ENCODE data around the gene KLHL26.
"Not testable (repeated sequence)": the region's sequence is repeated elsewhere in the genome, so short reads cannot be mapped to it uniquely, and the experiment has no call there.

Gene KLHL26

DNA sequence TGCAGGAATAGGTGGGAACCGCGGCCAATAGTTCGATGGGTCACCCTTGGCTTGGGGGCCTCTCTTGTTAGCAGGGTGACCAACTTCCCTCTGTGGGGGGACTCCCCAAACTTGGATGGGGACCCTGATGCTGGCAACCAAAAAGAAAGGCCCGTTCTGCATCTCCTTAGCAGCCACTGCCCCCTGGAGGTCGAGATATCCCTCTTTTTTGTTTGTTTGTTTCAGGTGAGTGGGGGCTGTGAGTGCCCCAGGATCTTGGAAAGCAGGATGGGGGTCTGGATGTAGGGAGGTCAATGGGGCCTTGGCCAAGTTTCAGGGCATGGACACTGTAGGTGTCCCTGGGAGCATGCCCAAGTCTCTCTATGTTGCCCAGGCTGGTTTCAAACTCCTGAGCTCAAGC is 39.0 kb downstream of the KLHL26 start:
- TF ChIP-seq, protein P1, sequence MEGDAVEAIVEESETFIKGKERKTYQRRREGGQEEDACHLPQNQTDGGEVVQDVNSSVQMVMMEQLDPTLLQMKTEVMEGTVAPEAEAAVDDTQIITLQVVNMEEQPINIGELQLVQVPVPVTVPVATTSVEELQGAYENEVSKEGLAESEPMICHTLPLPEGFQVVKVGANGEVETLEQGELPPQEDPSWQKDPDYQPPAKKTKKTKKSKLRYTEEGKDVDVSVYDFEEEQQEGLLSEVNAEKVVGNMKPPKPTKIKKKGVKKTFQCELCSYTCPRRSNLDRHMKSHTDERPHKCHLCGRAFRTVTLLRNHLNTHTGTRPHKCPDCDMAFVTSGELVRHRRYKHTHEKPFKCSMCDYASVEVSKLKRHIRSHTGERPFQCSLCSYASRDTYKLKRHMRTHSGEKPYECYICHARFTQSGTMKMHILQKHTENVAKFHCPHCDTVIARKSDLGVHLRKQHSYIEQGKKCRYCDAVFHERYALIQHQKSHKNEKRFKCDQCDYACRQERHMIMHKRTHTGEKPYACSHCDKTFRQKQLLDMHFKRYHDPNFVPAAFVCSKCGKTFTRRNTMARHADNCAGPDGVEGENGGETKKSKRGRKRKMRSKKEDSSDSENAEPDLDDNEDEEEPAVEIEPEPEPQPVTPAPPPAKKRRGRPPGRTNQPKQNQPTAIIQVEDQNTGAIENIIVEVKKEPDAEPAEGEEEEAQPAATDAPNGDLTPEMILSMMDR (IDR thresholded peaks at IDR 0.05; ENCODE audit: insufficient read depth, low read length, poor library complexity, severe bottlenecking): peak; percentile 38
- Histone ChIP-seq H3K27me3 (replicated peaks; ENCODE audit: control insufficient read depth, insufficient read depth, low read length) (no peaks in the 10 kb centered on the region), H3K36me3 (ENCODE audit: control insufficient read depth, insufficient read depth, low read length) (no peaks in the 10 kb centered on the region), H3K4me3 (replicated peaks; ENCODE audit: low read depth, low read length) (no peak overlapping the region)
- DNase-seq (ENCODE audit: extremely low read depth, insufficient read length): no peak

DNA sequence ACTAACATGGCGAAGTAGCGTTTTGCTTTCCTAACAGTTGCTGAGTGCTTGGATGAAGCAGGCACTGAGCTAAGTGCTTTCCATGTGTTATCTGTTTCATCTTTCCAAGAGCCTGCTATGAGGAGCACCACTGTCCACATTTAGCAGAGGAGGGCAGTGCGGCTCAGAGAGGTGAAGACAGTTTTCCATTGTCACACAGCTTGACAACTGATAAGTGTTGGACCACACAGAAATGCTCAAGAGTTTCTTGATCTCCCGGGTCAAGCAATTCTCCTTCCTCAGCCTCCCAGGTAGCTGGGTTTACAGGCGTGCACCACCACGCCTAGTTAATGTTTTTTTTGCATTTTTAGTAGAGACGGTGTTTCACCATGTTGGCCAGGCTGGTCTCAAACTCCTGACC is 39.9 kb downstream of the KLHL26 start:
- Histone ChIP-seq H3K36me3 (ENCODE audit: control insufficient read depth, insufficient read depth, low read length) (no peaks in the 10 kb centered on the region), H3K27me3 (replicated peaks; ENCODE audit: control insufficient read depth, insufficient read depth, low read length) (no peaks in the 10 kb centered on the region), H3K4me3 (replicated peaks; ENCODE audit: low read depth, low read length) (no peak overlapping the region)
- no peak for DNase-seq (ENCODE audit: extremely low read depth, insufficient read length)
- TF ChIP-seq, protein P1 (IDR thresholded peaks at IDR 0.05; ENCODE audit: insufficient read depth, low read length, poor library complexity, severe bottlenecking): no peak

DNA sequence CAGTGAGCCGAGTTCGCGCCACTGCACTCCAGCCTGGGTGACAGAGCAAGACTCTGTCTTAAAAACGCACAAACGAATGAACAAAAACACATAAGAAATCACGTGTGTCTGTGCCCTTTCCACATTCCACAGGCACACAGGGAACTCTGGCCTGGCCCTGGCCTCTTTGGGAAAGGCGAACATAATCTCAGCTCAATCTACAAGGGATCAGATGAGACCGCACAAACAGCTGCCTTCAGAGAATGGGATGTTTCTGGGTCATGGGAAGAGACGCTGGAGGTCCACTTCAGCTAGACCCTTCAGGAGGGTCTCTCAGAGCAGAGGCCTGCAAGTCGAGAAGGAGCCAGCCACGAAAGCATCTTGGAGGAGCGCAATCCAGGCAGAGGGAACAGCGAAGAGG is 40.3 kb downstream of the KLHL26 start:
- Histone ChIP-seq H3K4me3 (replicated peaks; ENCODE audit: low read depth, low read length) (no peak overlapping the region), H3K36me3 (ENCODE audit: control insufficient read depth, insufficient read depth, low read length) (no peaks in the 10 kb centered on the region), H3K27me3 (replicated peaks; ENCODE audit: control insufficient read depth, insufficient read depth, low read length) (no peaks in the 10 kb centered on the region)
- TF ChIP-seq, protein P1 (IDR thresholded peaks at IDR 0.05; ENCODE audit: insufficient read depth, low read length, poor library complexity, severe bottlenecking): no peak
- no peak for DNase-seq (ENCODE audit: extremely low read depth, insufficient read length)

DNA sequence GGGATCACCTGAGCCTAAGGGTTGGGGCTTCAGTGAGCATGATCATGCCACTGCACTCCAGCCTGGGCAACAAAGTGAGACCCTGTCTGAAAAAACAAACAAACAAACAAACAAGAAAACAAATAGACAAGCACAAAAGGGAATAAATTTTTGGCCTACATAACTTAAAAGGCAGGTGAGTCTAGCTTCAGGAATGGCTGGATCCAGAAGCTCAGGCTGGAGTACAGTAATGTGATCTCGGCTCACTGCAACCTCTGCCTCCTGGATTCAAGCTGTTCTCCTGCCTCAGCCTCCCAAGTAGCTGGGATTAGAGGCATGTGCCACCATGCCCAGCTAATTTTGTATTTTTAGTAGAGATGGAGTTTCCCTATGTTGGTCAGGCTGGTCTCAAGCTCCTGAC is 43.3 kb downstream of the KLHL26 start:
- not testable (repeated sequence) for H3K4me3 ChIP-seq (replicated peaks; ENCODE audit: low read depth, low read length); H3K27me3 ChIP-seq (replicated peaks; ENCODE audit: control insufficient read depth, insufficient read depth, low read length); DNase-seq (ENCODE audit: extremely low read depth, insufficient read length); H3K36me3 ChIP-seq (ENCODE audit: control insufficient read depth, insufficient read depth, low read length)

DNA sequence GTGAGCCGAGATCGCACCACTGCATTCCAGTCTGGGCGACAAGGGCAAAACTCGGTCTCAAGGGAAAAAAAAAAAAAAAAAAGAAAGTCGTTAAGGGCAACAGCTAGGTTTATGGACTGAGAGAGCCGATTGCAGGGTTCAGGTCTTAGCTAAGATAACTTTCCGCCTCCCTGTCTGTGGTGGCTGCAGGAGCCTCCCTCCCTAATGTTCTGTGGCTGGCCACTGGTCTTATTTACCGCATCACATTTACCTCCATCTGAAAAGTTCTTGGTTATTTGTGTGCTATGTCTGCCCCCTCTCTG is 45.9 kb downstream of the KLHL26 start:
- Histone ChIP-seq H3K27me3 (replicated peaks; ENCODE audit: control insufficient read depth, insufficient read depth, low read length) (no peaks in the 10 kb centered on the region), H3K4me3 (replicated peaks; ENCODE audit: low read depth, low read length) (peak overlapping the region; percentile 72), H3K36me3 (ENCODE audit: control insufficient read depth, insufficient read depth, low read length) (no peaks in the 10 kb centered on the region)
- DNase-seq (ENCODE audit: extremely low read depth, insufficient read length): no peak
- TF ChIP-seq, protein P1 (IDR thresholded peaks at IDR 0.05; ENCODE audit: insufficient read depth, low read length, poor library complexity, severe bottlenecking): no peak

DNA sequence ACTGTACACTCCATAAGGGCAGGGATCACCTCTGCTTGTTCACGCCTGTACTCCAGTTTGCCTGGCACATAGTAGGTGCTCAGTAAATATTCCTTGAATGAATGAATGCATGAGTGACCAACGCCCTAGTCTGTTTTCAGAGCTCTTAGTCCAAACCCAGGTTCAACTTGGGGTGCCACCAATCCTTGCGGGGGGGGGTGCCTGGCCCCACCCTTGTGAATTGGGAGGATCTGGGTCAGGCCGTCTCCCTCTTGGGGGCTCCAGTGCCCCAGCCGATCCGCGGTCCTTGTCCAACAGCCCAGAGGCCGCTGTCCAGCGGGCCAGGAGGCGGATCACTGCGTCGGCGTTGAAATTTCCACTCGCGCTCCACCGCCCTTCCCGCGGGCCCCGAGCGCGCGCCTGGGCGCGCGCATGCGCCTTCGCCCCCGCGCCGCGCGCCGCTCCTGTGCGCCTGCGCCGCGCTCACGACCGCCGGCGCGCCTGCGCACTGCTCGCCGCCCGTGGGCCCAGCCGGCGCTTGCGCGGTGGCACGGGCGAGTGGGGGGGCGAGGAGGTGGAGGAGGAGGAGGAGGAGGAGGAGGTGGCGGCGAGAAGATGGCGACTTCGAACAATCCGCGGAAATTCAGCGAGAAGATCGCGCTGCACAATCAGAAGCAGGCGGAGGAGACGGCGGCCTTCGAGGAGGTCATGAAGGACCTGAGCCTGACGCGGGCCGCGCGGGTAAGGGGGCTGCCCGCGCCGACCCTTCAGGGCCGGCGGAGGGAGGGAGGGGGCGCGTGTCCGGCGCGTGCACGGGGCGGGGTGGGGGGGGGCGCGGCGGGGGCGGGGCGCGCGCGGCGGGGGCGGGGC is 46.5 kb downstream of the KLHL26 start, which contains the start of gene CRTC1:
Gene CRTC1, plus strand, starts transcription at position 572 of the 849 bp plus-strand sequence. Its CDS starts 23 bp downstream, at position 595.
- Histone ChIP-seq H3K4me3 (replicated peaks; ENCODE audit: low read depth, low read length) (peak within 1 kb of the TSS; percentile 83), H3K27me3 (replicated peaks; ENCODE audit: control insufficient read depth, insufficient read depth, low read length) (no peaks in the 10 kb centered on the region), H3K36me3 (ENCODE audit: control insufficient read depth, insufficient read depth, low read length) (no peaks in the 10 kb centered on the region)
- peak; percentile 91 for DNase-seq (ENCODE audit: extremely low read depth, insufficient read length)
- TF ChIP-seq, protein P1 (IDR thresholded peaks at IDR 0.05; ENCODE audit: insufficient read depth, low read length, poor library complexity, severe bottlenecking): no peak
